ENCODE measurements around the gene APBB2.

Gene APBB2

GRCh38 chr4:40875507-40876150 is 338.7 kb downstream of the APBB2 start:
- WGBS, 2 experiments (ENCODE audit: insufficient coverage in 2 of 2), result no CpG with 5 or more reads among the region's 1 CpG
- H3K27ac ChIP-seq (ENCODE audit: low read depth, low read length, severe bottlenecking), result no peak overlapping the region

GRCh38 chr4:40874901-40875300 is 339.4 kb downstream of the APBB2 start:
- no peaks in the 10 kb centered on the region for H3K9me3 ChIP-seq (ENCODE audit: control insufficient read depth, low read length)
- peaks cover 3% of the 10 kb centered on the region for H3K36me3 ChIP-seq (ENCODE audit: control insufficient read depth, insufficient read depth, low read length)
- WGBS, 2 experiments (ENCODE audit: insufficient coverage in 2 of 2), result 50 to 64% methylated on average over 2 to 3 of the region's 3 CpGs
- peaks cover 13% of the 10 kb centered on the region for H3K4me1 ChIP-seq (ENCODE audit: control insufficient read depth, insufficient read depth, low read length, poor library complexity, severe bottlenecking)
- peak overlapping the region; percentile 25 for H3K27ac ChIP-seq (ENCODE audit: low read depth, low read length, severe bottlenecking)
- no peak overlapping the region for H3K4me3 ChIP-seq (ENCODE audit: extremely low read depth, insufficient read depth, low read length, poor library complexity, severe bottlenecking)

More at GRCh38 chr4:40875507-40876150, 338.7 kb downstream of the APBB2 start:
- peaks cover 13% of the 10 kb centered on the region for H3K4me1 ChIP-seq (ENCODE audit: control insufficient read depth, insufficient read depth, low read length, poor library complexity, severe bottlenecking)
- no peak overlapping the region for H3K4me3 ChIP-seq (ENCODE audit: extremely low read depth, insufficient read depth, low read length, poor library complexity, severe bottlenecking)
- H3K9me3 ChIP-seq (ENCODE audit: control insufficient read depth, low read length), result no peaks in the 10 kb centered on the region
- H3K36me3 ChIP-seq (ENCODE audit: control insufficient read depth, insufficient read depth, low read length), result peaks cover 3% of the 10 kb centered on the region

- peaks cover 13% of the 10 kb centered on the region for H3K4me1 ChIP-seq (ENCODE audit: control insufficient read depth, insufficient read depth, low read length, poor library complexity, severe bottlenecking)
- WGBS, 2 experiments (ENCODE audit: insufficient coverage in 2 of 2), result 63 to 94% methylated on average over 3 of the region's 7 CpGs
- peak overlapping the region; percentile 25 for H3K27ac ChIP-seq (ENCODE audit: low read depth, low read length, severe bottlenecking)
- H3K4me3 ChIP-seq (ENCODE audit: extremely low read depth, insufficient read depth, low read length, poor library complexity, severe bottlenecking), result no peak overlapping the region
- peaks cover 3% of the 10 kb centered on the region for H3K36me3 ChIP-seq (ENCODE audit: control insufficient read depth, insufficient read depth, low read length)
- H3K9me3 ChIP-seq (ENCODE audit: control insufficient read depth, low read length), result no peaks in the 10 kb centered on the region
Observed at GRCh38 chr4:40874331-40874730, 340.0 kb downstream of the APBB2 start.

- Histone ChIP-seq H3K27ac (ENCODE audit: low read depth, low read length, severe bottlenecking) (no peak overlapping the region), H3K36me3 (ENCODE audit: control insufficient read depth, insufficient read depth, low read length) (peaks cover 3% of the 10 kb centered on the region), H3K4me3 (ENCODE audit: extremely low read depth, insufficient read depth, low read length, poor library complexity, severe bottlenecking) (no peak overlapping the region), H3K9me3 (ENCODE audit: control insufficient read depth, low read length) (no peaks in the 10 kb centered on the region), H3K4me1 (ENCODE audit: control insufficient read depth, insufficient read depth, low read length, poor library complexity, severe bottlenecking) (peaks cover 13% of the 10 kb centered on the region)
- 97 to 100% methylated on average over 5 to 6 of the region's 7 CpGs for WGBS, 2 experiments (ENCODE audit: insufficient coverage in 2 of 2)
Observed at GRCh38 chr4:40871695-40872250, 342.6 kb downstream of the APBB2 start.

GRCh38 chr4:40870150-40870549 is 344.2 kb downstream of the APBB2 start:
- Histone ChIP-seq H3K4me3 (ENCODE audit: extremely low read depth, insufficient read depth, low read length, poor library complexity, severe bottlenecking) (no peak overlapping the region), H3K27ac (ENCODE audit: low read depth, low read length, severe bottlenecking) (no peak overlapping the region), H3K4me1 (ENCODE audit: control insufficient read depth, insufficient read depth, low read length, poor library complexity, severe bottlenecking) (peaks cover 8% of the 10 kb centered on the region), H3K36me3 (ENCODE audit: control insufficient read depth, insufficient read depth, low read length) (peaks cover 3% of the 10 kb centered on the region), H3K9me3 (ENCODE audit: control insufficient read depth, low read length) (no peaks in the 10 kb centered on the region)
- WGBS, 2 experiments (ENCODE audit: insufficient coverage in 2 of 2), result 95% methylated on average over 3 of the region's 4 CpGs; no CpG with 5 or more reads in 1 of the 2 experiments

GRCh38 chr4:40865696-40866095 is 348.6 kb downstream of the APBB2 start:
- no peaks in the 10 kb centered on the region for H3K4me1 ChIP-seq (ENCODE audit: control insufficient read depth, insufficient read depth, low read length, poor library complexity, severe bottlenecking)

GRCh38 chr4:40864531-40864930 is 349.8 kb downstream of the APBB2 start:
- Histone ChIP-seq H3K4me3 (ENCODE audit: extremely low read depth, insufficient read depth, low read length, poor library complexity, severe bottlenecking) (no peak overlapping the region), H3K27ac (ENCODE audit: low read depth, low read length, severe bottlenecking) (no peak overlapping the region), H3K36me3 (ENCODE audit: control insufficient read depth, insufficient read depth, low read length) (no peaks in the 10 kb centered on the region), H3K4me1 (ENCODE audit: control insufficient read depth, insufficient read depth, low read length, poor library complexity, severe bottlenecking) (no peaks in the 10 kb centered on the region), H3K9me3 (ENCODE audit: control insufficient read depth, low read length) (no peaks in the 10 kb centered on the region)
- WGBS, 2 experiments (ENCODE audit: insufficient coverage in 2 of 2), result 100% methylated on average over 1 of the region's 4 CpGs; no CpG with 5 or more reads in 1 of the 2 experiments

More at GRCh38 chr4:40865696-40866095, 348.6 kb downstream of the APBB2 start:
- Histone ChIP-seq H3K4me3 (ENCODE audit: extremely low read depth, insufficient read depth, low read length, poor library complexity, severe bottlenecking) (no peak overlapping the region), H3K36me3 (ENCODE audit: control insufficient read depth, insufficient read depth, low read length) (no peaks in the 10 kb centered on the region), H3K27ac (ENCODE audit: low read depth, low read length, severe bottlenecking) (no peak overlapping the region), H3K9me3 (ENCODE audit: control insufficient read depth, low read length) (no peaks in the 10 kb centered on the region)
- 85 to 89% methylated on average over 5 to 8 of the region's 8 CpGs for WGBS, 2 experiments (ENCODE audit: insufficient coverage in 2 of 2)

- Histone ChIP-seq H3K36me3 (ENCODE audit: control insufficient read depth, insufficient read depth, low read length) (no peaks in the 10 kb centered on the region), H3K27ac (ENCODE audit: low read depth, low read length, severe bottlenecking) (no peak overlapping the region), H3K4me3 (ENCODE audit: extremely low read depth, insufficient read depth, low read length, poor library complexity, severe bottlenecking) (no peak overlapping the region), H3K9me3 (ENCODE audit: control insufficient read depth, low read length) (no peaks in the 10 kb centered on the region), H3K4me1 (ENCODE audit: control insufficient read depth, insufficient read depth, low read length, poor library complexity, severe bottlenecking) (no peaks in the 10 kb centered on the region)
- WGBS, 2 experiments (ENCODE audit: insufficient coverage in 2 of 2), result 83% methylated on average over 2 of the region's 2 CpGs; no CpG with 5 or more reads in 1 of the 2 experiments
Observed at GRCh38 chr4:40858962-40859361, 355.4 kb downstream of the APBB2 start.

GRCh38 chr4:40857956-40858355 is 356.4 kb downstream of the APBB2 start:
- H3K36me3 ChIP-seq (ENCODE audit: control insufficient read depth, insufficient read depth, low read length), result no peaks in the 10 kb centered on the region
- no peak overlapping the region for H3K4me3 ChIP-seq (ENCODE audit: extremely low read depth, insufficient read depth, low read length, poor library complexity, severe bottlenecking)
- H3K27ac ChIP-seq (ENCODE audit: low read depth, low read length, severe bottlenecking), result no peak overlapping the region
- no peaks in the 10 kb centered on the region for H3K4me1 ChIP-seq (ENCODE audit: control insufficient read depth, insufficient read depth, low read length, poor library complexity, severe bottlenecking)
- no peaks in the 10 kb centered on the region for H3K9me3 ChIP-seq (ENCODE audit: control insufficient read depth, low read length)
- WGBS, 2 experiments (ENCODE audit: insufficient coverage in 2 of 2), result 83 to 100% methylated on average over 1 of the region's 2 CpGs

GRCh38 chr4:40856840-40857362 is 357.4 kb downstream of the APBB2 start:
- WGBS, 2 experiments (ENCODE audit: insufficient coverage in 2 of 2), result 1 to 2% methylated on average over 21 to 49 of the region's 51 CpGs
- Histone ChIP-seq H3K4me3 (ENCODE audit: extremely low read depth, insufficient read depth, low read length, poor library complexity, severe bottlenecking) (peak overlapping the region; percentile 52), H3K36me3 (ENCODE audit: control insufficient read depth, insufficient read depth, low read length) (no peaks in the 10 kb centered on the region), H3K9me3 (ENCODE audit: control insufficient read depth, low read length) (no peaks in the 10 kb centered on the region), H3K27ac (ENCODE audit: low read depth, low read length, severe bottlenecking) (no peak overlapping the region), H3K4me1 (ENCODE audit: control insufficient read depth, insufficient read depth, low read length, poor library complexity, severe bottlenecking) (no peaks in the 10 kb centered on the region)

Measured in mesodermal cell (in vitro differentiated cells).